ENCODE measurements around the gene ASIC1. TPM values are rescaled to one million over a fixed set of nuclear protein-coding genes. Genes with fewer than 3 reads are reported as not detected.
A peak's percentile ranks its signal among the peaks of the same experiment; 100 is the strongest.

ASIC1 gene
- polyA plus RNA-seq, 6 donors from 2014 or later = not detected

DNA sequence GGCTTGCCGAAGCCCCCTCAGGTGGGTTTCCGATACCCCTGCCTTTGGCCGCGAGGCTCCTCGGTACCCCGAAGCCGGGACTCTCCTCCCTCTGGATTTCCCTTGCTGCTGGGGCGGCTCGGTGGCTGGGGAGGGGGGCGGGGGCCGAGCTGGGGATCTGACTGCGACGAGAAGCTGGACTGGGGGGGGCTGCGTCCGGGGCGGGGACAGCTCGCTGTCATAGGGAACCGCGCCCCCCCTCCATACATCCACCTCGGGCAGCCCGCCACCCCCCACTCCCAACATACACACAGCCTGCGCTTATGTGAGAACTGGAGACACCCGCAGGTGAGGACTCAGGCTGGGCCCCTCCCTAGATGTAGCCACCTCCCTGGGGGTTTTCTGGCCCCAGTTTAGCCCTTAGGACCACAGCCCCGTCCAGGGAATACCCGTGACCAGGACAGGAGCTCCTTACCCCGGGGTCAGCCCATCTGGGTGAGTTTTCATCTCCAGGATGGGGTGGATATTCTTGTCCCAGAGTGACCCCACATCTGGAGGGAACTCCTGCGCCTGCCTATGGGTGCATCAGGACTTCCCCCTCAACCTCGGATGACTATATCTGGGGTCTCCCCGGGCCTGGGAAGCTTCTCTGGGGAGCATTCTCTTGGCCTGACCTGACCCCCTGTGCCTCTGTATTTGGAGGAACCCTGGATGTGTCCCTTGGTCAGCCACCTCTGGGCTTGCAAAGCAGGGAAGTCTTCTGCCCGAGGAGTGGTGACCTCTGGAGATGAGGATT, 687 bp downstream of the ASIC1 start:
- ATAC-seq (ENCODE audit: low read depth in 2 of 2) = no peak
- H3K27ac Mint-ChIP-seq = no peak overlapping the region
- peaks cover 59 to 72% (median 69%) of the 10 kb centered on the region in 3 donors for H3K27me3 Mint-ChIP-seq
- peaks cover 17 to 21% (median 20%) of the 10 kb centered on the region in 3 donors for H3K4me1 Mint-ChIP-seq
- peak overlapping the region; percentile 40 to 86 (median 71) for H3K4me3 Mint-ChIP-seq
- peaks cover 0 to 2% (median 0%) of the 10 kb centered on the region in 7 donors for H3K9me3 Mint-ChIP-seq
- DNase-seq = no peak
- peaks cover 0 to 7% of the 10 kb centered on the region in 2 donors for H3K36me3 Mint-ChIP-seq

GRCh38 chr12:50058743-50059312, 1.4 kb downstream of the ASIC1 start:
- ATAC-seq (ENCODE audit: low read depth in 2 of 2) (no peak), DNase-seq (no peak)
- Mint-ChIP-seq H3K4me1 (peaks cover 17 to 21% (median 20%) of the 10 kb centered on the region in 3 donors), H3K27ac (peak overlapping the region in 2 of 6 donors; percentile 23 to 58), H3K4me3 (peak overlapping the region; percentile 37 to 86 (median 74)), H3K9me3 (peaks cover 0 to 2% (median 0%) of the 10 kb centered on the region in 7 donors), H3K27me3 (peaks cover 54 to 73% (median 70%) of the 10 kb centered on the region in 3 donors), H3K36me3 (peaks cover 0 to 7% of the 10 kb centered on the region in 2 donors)

DNA sequence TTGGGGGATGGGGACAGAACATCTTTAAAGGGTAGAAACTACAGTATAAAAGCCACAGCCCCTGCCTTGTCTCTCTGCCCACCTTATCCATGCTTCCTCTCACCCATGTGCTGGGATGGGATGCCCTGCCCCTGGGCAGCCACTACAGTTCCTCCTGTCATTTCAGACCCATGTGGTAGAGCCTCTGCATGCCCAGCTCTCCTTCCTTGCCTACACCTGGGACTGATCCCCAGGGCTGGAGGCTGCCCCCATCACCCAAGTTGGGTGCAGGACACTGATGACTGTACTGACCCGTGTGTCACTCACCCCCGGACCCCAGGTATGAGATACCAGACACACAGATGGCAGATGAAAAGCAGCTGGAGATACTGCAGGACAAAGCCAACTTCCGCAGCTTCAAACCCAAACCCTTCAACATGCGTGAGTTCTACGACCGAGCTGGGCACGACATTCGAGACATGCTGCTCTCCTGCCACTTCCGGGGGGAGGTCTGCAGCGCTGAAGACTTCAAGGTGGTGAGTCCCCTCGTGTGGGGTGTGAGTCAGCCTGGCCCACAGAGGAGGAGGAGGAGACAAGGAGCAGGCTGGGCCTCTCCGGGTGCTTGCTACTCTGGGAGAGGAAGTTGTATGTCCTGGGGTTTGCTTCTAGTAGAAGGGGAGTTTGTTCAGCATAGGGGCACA, 2.2 kb downstream of the ASIC1 start:
- Mint-ChIP-seq H3K27ac (peak overlapping the region in 1 of 6 donors; percentile 65), H3K36me3 (peaks cover 0 to 7% of the 10 kb centered on the region in 2 donors), H3K4me1 (peaks cover 17 to 21% (median 20%) of the 10 kb centered on the region in 3 donors), H3K4me3 (peak overlapping the region in 7 of 8 donors; percentile 4 to 78 (median 29)), H3K9me3 (peaks cover 0 to 2% (median 0%) of the 10 kb centered on the region in 7 donors), H3K27me3 (peaks cover 51 to 80% (median 67%) of the 10 kb centered on the region in 3 donors)
- DNase-seq (no peak), ATAC-seq (ENCODE audit: low read depth in 2 of 2) (no peak)

GRCh38 chr12:50060120-50060468, 2.7 kb downstream of the ASIC1 start:
- H3K27me3 Mint-ChIP-seq = peaks cover 51 to 80% (median 67%) of the 10 kb centered on the region in 3 donors

DNA sequence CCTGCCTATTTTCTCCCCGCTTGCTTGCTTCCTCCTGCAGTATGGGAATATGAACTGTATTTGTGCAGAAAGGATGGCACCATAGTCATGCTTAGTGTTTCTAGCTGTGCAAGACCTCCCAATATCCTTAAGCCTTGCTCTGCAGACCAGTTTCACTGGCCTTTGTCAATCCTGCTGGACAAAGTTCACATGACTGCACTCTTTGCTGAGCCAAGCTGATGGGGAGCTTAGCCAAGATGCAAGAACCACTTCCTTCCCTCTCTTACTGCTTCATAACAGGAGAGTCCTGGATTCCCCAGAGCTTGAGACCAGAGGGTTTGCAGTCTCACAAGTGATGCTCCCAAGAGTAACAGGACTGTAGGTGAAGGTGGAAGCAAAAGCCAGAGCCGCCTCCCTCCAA, 3.8 kb downstream of the ASIC1 start:
- no peak overlapping the region for H3K27ac Mint-ChIP-seq
- peaks cover 42 to 74% (median 59%) of the 10 kb centered on the region in 3 donors for H3K27me3 Mint-ChIP-seq
- ATAC-seq (ENCODE audit: low read depth in 2 of 2) = no peak
- peaks cover 0 to 7% of the 10 kb centered on the region in 2 donors for H3K36me3 Mint-ChIP-seq
- H3K9me3 Mint-ChIP-seq = peaks cover 0 to 2% (median 0%) of the 10 kb centered on the region in 7 donors
- peak overlapping the region in 1 of 8 donors; percentile 23 for H3K4me3 Mint-ChIP-seq
- DNase-seq = no peak
- H3K4me1 Mint-ChIP-seq = peaks cover 12 to 15% (median 14%) of the 10 kb centered on the region in 3 donors

More at GRCh38 chr12:50060120-50060468, 2.7 kb downstream of the ASIC1 start:
- Mint-ChIP-seq H3K36me3 (peaks cover 0 to 7% of the 10 kb centered on the region in 2 donors), H3K9me3 (peaks cover 0 to 2% (median 0%) of the 10 kb centered on the region in 7 donors), H3K27ac (no peak overlapping the region), H3K4me1 (peaks cover 17 to 21% (median 20%) of the 10 kb centered on the region in 3 donors), H3K4me3 (peak overlapping the region in 2 of 8 donors; percentile 29 to 74)
- ATAC-seq (ENCODE audit: low read depth in 2 of 2) = no peak
- no peak for DNase-seq

DNA sequence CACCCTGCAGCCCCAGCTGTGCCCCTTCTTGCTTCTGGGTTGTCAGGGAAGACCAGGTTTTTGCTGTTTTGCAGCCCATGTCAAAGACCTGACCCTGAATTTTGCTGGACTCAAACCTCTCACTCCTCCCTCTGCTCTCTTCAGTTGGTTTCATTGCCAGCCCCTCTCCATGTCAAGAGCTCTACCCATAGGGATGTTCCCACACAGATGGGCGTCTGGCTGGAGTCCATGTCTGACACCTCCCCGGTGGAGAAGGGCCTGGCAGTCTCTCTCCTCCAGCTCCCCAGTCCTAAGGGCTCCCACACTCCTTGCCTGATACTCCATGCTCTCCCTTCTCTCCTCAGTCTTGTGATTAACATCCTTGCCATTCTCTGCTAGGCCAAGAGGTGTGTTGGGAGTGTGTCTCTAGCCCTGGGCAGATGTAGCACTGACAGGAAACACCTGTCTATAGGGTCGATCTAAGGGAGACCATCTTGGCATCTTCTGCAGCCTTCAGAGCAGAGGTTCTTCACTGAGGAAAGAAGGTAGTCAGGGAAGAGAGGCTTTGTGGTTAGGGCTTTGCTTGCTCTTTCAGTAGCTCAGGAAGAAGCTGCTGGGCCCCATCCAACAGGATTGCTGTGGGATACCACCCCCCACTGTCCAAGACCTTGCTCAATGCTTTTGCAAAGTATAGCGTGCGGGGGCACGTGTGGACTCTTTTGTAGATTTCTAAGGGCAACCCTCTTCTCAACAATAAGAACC, 4.7 kb downstream of the ASIC1 start:
- Mint-ChIP-seq H3K27me3 (peaks cover 32 to 64% (median 50%) of the 10 kb centered on the region in 3 donors), H3K9me3 (peaks cover 0 to under 1% (median 0%) of the 10 kb centered on the region in 7 donors), H3K4me1 (peaks cover 2 to 5% (median 5%) of the 10 kb centered on the region in 3 donors), H3K36me3 (peaks cover 0 to 3% of the 10 kb centered on the region in 2 donors), H3K27ac (no peak overlapping the region), H3K4me3 (no peak overlapping the region)
- DNase-seq = no peak
- ATAC-seq (ENCODE audit: low read depth in 2 of 2) = no peak

GRCh38 chr12:50062728-50063460, 5.5 kb downstream of the ASIC1 start:
- Mint-ChIP-seq H3K4me1 (peaks cover 0 to 4% (median 4%) of the 10 kb centered on the region in 3 donors), H3K4me3 (peak overlapping the region in 1 of 8 donors; percentile 29), H3K36me3 (no peaks in the 10 kb centered on the region), H3K27ac (peak overlapping the region in 1 of 6 donors; percentile 72), H3K9me3 (no peaks in the 10 kb centered on the region), H3K27me3 (peaks cover 31 to 60% (median 47%) of the 10 kb centered on the region in 3 donors)
- ATAC-seq (ENCODE audit: low read depth in 2 of 2) (no peak), DNase-seq (no peak)

DNA sequence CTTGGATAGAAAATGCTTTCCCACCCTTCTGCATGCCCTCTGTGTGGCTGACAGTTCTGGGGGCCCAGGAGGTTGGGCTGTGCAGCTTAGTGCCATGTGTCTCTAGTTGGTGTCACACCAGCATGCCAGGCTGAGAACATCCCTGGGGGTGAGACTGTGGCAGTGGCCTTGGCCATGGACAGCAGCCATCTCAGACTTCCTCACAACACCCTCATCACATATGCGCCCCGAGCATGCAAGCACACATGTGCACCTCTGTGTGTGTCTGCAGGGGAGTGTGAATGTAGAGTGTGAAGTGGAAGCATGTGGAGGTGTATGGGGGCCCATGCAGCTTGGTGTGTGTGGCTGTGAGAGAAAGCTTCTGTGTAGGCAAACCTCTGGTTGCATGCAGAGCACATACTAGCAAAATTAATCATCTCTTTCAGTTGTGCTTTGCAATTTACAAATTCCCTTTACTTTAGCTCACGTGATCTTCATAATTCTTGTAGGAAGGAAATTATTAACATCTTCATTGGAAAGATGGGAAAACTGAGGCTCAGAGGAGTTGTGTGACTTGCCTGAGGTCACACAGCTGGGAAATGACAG, 8.4 kb downstream of the ASIC1 start:
- peaks cover 7 to 11% (median 9%) of the 10 kb centered on the region in 3 donors for H3K4me1 Mint-ChIP-seq
- H3K9me3 Mint-ChIP-seq = no peaks in the 10 kb centered on the region
- peaks cover 15 to 44% (median 28%) of the 10 kb centered on the region in 3 donors for H3K27me3 Mint-ChIP-seq
- DNase-seq (no peak), ATAC-seq (ENCODE audit: low read depth in 2 of 2) (no peak)
- H3K27ac Mint-ChIP-seq = no peak overlapping the region
- H3K4me3 Mint-ChIP-seq = no peak overlapping the region
- no peaks in the 10 kb centered on the region for H3K36me3 Mint-ChIP-seq

- peak; percentile 25 to 55 for ATAC-seq (ENCODE audit: low read depth in 2 of 2)
- no peak for DNase-seq
- H3K36me3 Mint-ChIP-seq = no peaks in the 10 kb centered on the region
- no peak overlapping the region for H3K4me3 Mint-ChIP-seq
- peaks cover 11 to 38% (median 23%) of the 10 kb centered on the region in 3 donors for H3K27me3 Mint-ChIP-seq
- no peaks in the 10 kb centered on the region for H3K9me3 Mint-ChIP-seq
- no peak overlapping the region for H3K27ac Mint-ChIP-seq
- H3K4me1 Mint-ChIP-seq = peaks cover 7 to 11% (median 9%) of the 10 kb centered on the region in 3 donors
Measured at GRCh38 chr12:50066402-50066801, 9.0 kb downstream of the ASIC1 start.

DNA sequence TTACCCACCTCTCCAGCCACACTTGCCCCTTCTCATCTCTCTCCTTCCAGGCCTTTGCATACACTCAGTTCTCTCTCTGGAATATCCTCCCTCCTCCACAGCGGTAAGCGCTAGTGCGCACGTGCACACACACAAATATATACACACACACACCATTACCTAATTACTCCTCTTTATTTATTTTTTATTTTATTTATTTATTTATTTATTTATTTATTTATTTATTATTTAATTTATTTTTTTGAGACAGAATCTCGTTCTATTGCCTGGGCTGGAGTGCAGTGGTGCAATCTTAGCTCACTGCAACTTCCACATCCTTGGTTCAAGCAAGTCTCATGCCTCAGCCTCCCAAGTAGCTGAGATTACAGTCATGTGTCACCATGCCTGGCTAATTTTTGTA, 11.7 kb downstream of the ASIC1 start:
- DNase-seq (no peak), ATAC-seq (ENCODE audit: low read depth in 2 of 2) (no peak)
- H3K4me1 Mint-ChIP-seq = peaks cover 7 to 9% (median 8%) of the 10 kb centered on the region in 3 donors
- H3K27me3 Mint-ChIP-seq = peaks cover 7 to 26% (median 14%) of the 10 kb centered on the region in 3 donors
- no peaks in the 10 kb centered on the region for H3K9me3 Mint-ChIP-seq
- no peak overlapping the region for H3K27ac Mint-ChIP-seq
- no peaks in the 10 kb centered on the region for H3K36me3 Mint-ChIP-seq
- no peak overlapping the region for H3K4me3 Mint-ChIP-seq

- H3K4me1 Mint-ChIP-seq = peaks cover 7 to 9% (median 8%) of the 10 kb centered on the region in 3 donors
- H3K4me3 Mint-ChIP-seq = no peak overlapping the region
- DNase-seq (no peak), ATAC-seq (ENCODE audit: low read depth in 2 of 2) (no peak)
- no peak overlapping the region for H3K27ac Mint-ChIP-seq
- no peaks in the 10 kb centered on the region for H3K9me3 Mint-ChIP-seq
- peaks cover 7 to 26% (median 10%) of the 10 kb centered on the region in 3 donors for H3K27me3 Mint-ChIP-seq
- H3K36me3 Mint-ChIP-seq = no peaks in the 10 kb centered on the region
Measured at GRCh38 chr12:50069539-50069938, 12.1 kb downstream of the ASIC1 start.

Measured in naive B cell (primary cell).